Measurements from ENCODE around the gene SCAF1. TPM values are rescaled to one million over a fixed set of nuclear protein-coding genes. Genes with fewer than 3 reads are reported as not detected.
"Not testable (repeated sequence)": the region's sequence is repeated elsewhere in the genome, so short reads cannot be mapped to it uniquely, and the experiment has no call there.

Gene SCAF1
- total and polyA plus RNA-seq, 10 donors = 7.5 to 66.2 (median 33.8) TPM

GRCh38 chr19:49631610-49632192 lies 10.3 kb upstream of the SCAF1 start:
- 89 to 93% (median 89%) methylated on average over 19 of the region's 19 CpGs for WGBS, 5 donors
- Histone ChIP-seq H3K9me3 (no peaks in the 10 kb centered on the region), H3K27me3 (replicated peaks in 1 of 7) (no peaks in the 10 kb centered on the region), H3K36me3 (peaks cover 0 to 35% (median 3%) of the 10 kb centered on the region in 6 donors), H3K27ac (peak overlapping the region in 4 of 8 donors; percentile 43 to 61 (median 52)), H3K4me3 (no peak overlapping the region), H3K4me1 (peaks cover 3 to 60% (median 23%) of the 10 kb centered on the region in 6 donors)
- TF ChIP-seq CTCF (IDR thresholded peaks at IDR 0.05 in 8 of 11, conservative IDR thresholded peaks at IDR 0.05 in 3 of 11) = no peak
- peak in 1 of 3 donors; percentile 35 for TF ChIP-seq POLR2AphosphoS5 (IDR thresholded peaks at IDR 0.05)
- intact Hi-C loops (cut with DNase I; ENCODE audit: low total_unique reads) = no loop called here
- DNase-seq = no peak

GRCh38 chr19:49632576-49632975 lies 9.4 kb upstream of the SCAF1 start:
- peaks cover 0 to 27% (median 0%) of the 10 kb centered on the region in 6 donors for H3K36me3 ChIP-seq
- intact Hi-C loops (cut with DNase I; ENCODE audit: low total_unique reads) = no loop called here
- no peaks in the 10 kb centered on the region for H3K27me3 ChIP-seq (replicated peaks in 1 of 7)
- no peak overlapping the region for H3K27ac ChIP-seq
- WGBS, 5 donors = 85 to 96% (median 93%) methylated on average over 5 of the region's 5 CpGs
- H3K4me3 ChIP-seq = no peak overlapping the region
- H3K9me3 ChIP-seq = no peaks in the 10 kb centered on the region
- TF ChIP-seq CTCF (IDR thresholded peaks at IDR 0.05 in 8 of 11, conservative IDR thresholded peaks at IDR 0.05 in 3 of 11) = no peak
- TF ChIP-seq POLR2AphosphoS5 (IDR thresholded peaks at IDR 0.05) = peak in 1 of 3 donors; percentile 11
- peaks cover 3 to 67% (median 28%) of the 10 kb centered on the region in 6 donors for H3K4me1 ChIP-seq
- DNase-seq = no peak

- WGBS, 5 donors = 77 to 98% (median 84%) methylated on average over 7 to 9 of the region's 9 CpGs
- intact Hi-C loops (cut with DNase I; ENCODE audit: low total_unique reads); DNase-seq: not testable (repeated sequence)
Observed at GRCh38 chr19:49633273-49633672, 8.7 kb upstream of the SCAF1 start.

GRCh38 chr19:49635530-49636232 lies 6.3 kb upstream of the SCAF1 start:
- Histone ChIP-seq H3K27me3 (replicated peaks in 1 of 7) (no peaks in the 10 kb centered on the region), H3K36me3 (peaks cover 0 to 8% (median 0%) of the 10 kb centered on the region in 6 donors), H3K4me3 (no peak overlapping the region), H3K9me3 (no peaks in the 10 kb centered on the region), H3K4me1 (peaks cover 7 to 89% (median 50%) of the 10 kb centered on the region in 6 donors), H3K27ac (peak overlapping the region; percentile 51 to 98 (median 74))
- 48 to 67% (median 54%) methylated on average over 24 of the region's 24 CpGs for WGBS, 5 donors
- TF ChIP-seq POLR2A (IDR thresholded peaks at IDR 0.05) = no peak
- peak; percentile 48 to 68 (median 66) for TF ChIP-seq POLR2AphosphoS5 (IDR thresholded peaks at IDR 0.05)
- peak in 2 of 11 experiments; percentile 33 to 41 for TF ChIP-seq CTCF (IDR thresholded peaks at IDR 0.05 in 8 of 11, conservative IDR thresholded peaks at IDR 0.05 in 3 of 11)
- DNase-seq = no peak
- intact Hi-C loops (cut with DNase I; ENCODE audit: low total_unique reads) = no loop called here

More at GRCh38 chr19:49633273-49633672, 8.7 kb upstream of the SCAF1 start:
- not testable (repeated sequence) for H3K9me3 ChIP-seq; H3K4me3 ChIP-seq; H3K27me3 ChIP-seq (replicated peaks in 1 of 7)
- H3K27ac ChIP-seq = peak overlapping the region in 1 of 8 donors; percentile 26
- peaks cover 0 to 21% (median 0%) of the 10 kb centered on the region in 6 donors for H3K36me3 ChIP-seq
- H3K4me1 ChIP-seq = peaks cover 3 to 74% (median 35%) of the 10 kb centered on the region in 6 donors
- peak in 2 of 3 donors; percentile 28 to 48 for TF ChIP-seq POLR2AphosphoS5 (IDR thresholded peaks at IDR 0.05)
